HT-29 (cell line): ENCODE results near the gene ARFGAP3. TPM values are rescaled to one million over a fixed set of nuclear protein-coding genes. Genes with fewer than 3 reads are reported as not detected.

Source experiments
- DNase-seq: peaks from one replicate; pipeline ENCODE4 v3.0.0-alpha.2; 2015; ENCODE audit warnings: low spot score
- total RNA-seq: library from RNA; depleted of rRNA; stranded (reverse); fragments of >200 nt; shearing (Covaris generic); gene quantifications from 2 replicates; pipeline ENCODE4 v1.2.3, GENCODE V29; 2014

Gene ARFGAP3
- total RNA-seq, 1 experiment from 2014 or later, result 6.8 TPM

DNA sequence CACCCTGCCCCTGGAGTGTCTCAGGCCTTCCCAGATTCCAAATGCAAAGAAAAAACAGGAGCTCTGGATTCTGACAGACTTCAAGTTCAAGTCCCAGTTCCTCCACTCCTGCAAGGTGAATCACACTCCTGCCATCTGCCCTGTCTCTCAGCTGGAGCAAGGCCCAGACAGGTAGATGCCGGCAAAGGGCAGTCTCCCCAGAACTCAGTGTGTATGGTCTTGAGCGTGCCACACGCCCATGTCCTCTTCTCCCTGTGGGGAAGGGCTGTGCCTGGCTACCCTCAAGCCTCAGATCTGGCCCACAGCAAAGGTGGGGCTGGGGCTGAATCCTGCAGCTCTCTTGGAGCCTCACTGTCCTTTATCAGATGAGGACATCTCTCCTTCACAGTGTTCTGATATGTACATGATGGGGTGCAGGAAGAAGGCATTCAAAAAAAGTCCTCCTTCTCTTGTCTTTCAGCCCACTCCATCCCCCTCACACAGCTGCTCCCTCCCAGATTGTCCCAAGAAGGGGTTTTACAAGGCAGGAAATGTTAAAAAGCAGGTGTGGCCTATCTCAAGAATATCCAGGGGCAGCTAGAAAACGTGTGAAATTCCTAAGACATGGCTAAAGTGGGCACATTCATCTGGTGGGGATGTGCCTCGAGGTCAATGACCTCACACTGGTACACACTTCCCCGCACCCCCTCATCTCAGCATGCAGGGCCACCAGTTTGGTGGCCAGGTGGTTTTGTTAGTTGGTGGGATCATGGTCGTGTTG, 27.7 kb upstream of the ARFGAP3 start:
- no peak for DNase-seq

DNA sequence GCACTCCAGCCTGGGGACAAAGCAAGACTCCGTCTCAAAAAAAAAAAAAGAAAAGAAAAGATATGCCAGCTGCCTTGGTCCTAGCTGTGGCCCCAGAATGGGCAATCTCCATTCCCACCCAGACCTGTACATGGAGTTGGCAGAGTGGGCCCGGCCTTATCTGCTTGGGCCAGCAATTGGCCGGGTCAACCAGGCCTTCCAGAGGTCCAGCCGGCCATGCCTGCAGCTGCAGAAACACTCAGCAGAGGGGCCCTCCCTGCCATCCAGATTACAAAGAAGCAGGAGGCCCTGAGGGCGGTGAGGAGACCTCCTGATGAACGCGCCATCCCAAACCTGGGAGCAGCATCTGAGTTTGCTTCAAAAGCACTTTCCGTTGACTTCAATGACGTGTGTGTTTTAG, 26.9 kb upstream of the ARFGAP3 start:
- DNase-seq, result no peak

DNA sequence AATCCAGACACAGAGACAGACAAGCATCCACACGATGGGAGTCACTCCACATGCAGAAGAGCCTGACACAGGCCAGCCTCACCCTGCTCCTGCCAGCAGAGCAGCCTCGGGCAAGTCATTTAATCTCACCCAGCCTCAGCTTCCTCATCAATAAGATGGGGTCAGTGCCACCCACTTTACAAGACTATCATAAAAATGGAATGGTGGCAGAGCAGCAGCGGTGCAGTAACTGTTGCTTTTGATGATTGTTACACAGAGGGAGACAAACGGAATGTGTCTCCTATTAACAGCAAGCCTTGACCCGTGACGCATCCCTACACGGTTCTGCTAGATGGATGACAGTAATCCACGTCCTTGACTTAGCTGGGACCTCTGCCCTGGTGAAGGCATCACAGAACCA, 26.0 kb upstream of the ARFGAP3 start:
- no peak for DNase-seq

DNA sequence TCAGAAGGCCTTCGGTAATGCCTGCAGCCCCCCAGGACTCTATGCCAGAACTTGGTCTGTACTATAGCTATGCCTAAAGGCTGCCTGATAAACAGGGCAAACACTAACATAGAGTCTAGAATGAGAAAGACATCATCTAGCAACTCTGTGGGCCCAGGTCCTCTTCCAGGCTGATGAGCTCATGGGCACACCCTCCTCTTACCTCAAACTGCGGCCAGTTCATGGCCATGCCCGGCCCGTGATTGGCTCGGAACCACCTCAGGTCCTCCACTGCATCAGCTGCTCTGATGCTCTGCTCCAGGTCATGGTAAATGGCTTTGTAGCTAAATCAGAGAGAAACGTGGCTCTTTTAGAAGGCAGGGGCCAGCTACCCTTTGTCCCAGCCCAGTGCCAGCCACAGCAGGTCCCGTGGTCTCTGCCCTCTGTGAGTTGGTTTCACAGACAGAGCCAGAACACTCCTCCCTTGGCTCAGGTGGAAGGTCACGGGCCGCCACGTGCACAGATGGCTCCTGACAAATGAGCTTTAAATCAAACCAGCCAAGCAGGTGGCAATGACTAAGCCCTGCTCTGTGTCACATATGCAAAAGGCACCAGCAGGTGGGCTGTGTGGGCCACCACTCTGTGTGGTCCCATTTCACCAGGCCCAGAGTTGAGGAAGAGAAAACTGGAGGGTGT, 25.0 kb upstream of the ARFGAP3 start:
- DNase-seq, result no peak

DNA sequence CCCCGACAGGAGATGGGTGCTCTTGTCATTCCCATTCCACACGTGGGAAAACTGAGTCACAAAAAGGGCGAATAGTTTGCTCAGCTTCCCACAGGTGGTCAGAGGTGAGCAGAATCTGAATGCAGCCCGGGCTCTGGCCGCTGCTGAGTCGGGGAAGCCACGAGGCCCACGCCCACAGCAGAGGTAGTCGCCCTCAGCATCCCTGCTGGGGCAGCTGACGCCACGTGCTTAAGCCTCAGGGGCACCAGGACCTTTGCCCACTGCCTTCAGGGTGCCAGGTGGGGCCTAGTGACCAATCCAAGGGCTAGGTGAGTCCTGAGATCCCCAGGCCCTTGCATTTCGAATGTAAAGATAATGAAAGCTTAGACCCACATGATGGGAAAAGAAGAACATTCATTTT, 24.2 kb upstream of the ARFGAP3 start:
- DNase-seq, result no peak

DNA sequence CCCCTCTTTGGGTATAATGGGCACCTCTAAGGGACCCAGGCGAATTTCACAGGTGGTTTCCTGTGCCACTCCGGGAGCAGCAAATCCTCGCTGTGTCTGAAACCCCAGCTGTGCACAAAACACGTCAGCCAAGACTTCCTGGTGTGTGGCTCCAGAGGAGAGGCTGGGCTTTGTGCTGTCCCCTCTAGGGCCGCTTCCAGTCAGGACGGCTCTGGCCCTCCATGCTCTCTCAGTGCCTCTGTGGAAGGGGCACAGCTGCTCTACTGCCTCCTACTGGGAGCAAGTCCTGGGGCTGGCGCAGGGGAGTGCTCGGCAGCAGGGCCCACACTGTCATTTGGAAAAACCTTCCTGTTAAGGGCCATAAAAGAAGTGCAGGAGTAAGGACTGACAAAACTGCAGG, 23.7 kb upstream of the ARFGAP3 start:
- DNase-seq, result no peak

DNA sequence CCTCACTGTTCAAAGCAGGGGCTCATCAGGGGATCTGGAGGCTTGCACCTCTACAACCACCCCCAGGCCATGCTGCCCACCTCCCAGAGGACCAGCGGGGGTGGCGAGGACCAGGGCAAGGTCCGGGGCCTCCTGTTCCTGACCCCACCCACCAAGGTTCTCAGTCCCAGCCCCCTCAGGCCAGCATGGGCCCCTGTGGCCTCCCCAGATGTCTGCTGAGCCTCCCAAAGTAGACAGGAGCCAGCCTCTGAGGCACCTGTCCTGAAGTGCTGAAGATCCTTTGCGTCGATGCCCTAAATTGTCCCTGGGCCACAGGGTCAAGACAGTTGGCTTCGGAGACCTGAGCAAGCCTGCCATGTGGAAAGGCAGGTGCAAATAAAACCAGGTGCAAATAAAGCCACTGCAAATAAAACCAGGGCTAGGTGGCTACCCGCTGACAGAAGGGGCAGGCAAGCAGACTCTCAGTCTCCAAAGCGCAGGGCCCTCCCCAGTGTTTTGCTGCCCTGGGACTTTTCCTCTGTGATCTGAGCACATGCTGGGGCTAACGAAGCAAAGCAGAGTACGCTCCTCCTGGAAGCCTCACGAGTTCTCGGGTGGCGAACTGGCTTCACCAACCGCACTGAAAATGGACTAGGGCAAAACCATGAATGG, 22.4 kb upstream of the ARFGAP3 start:
- no peak for DNase-seq

DNA sequence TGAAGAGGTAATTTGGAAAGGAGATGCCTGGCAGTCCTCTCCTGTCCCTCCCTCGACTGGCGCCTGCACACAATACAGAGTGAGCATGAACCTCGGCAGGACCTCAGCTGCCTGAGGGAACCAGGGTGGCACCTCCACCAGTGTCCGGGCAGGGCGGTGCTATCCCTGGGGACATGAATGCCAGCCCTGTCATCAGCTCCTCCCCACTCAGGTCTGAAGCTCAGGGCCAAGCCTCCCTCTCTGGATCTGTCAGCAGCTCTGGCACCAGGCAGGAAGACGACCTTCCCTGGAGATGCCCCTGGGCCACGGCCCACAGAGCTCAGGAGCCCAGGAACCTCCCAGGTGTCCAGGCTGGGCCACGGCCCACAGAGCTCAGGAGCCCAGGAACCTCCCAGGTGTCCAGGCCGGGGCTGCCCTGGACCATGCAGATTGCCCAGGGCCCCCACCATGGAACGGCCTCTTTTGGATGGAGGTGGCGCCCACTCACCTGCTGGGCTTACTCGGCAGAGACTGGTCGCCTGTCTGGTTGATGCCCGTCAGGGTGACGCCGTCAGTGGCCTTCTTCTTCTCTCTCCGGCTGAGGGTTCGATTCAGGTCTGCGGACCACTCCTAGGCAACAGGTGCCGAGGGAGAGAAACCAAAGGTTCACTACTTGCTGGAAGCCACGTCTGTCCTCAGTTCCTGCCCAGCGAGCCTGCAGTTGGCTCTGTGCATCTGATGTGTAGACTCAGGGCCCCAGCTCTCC, 21.7 kb upstream of the ARFGAP3 start:
- DNase-seq, result no peak

DNA sequence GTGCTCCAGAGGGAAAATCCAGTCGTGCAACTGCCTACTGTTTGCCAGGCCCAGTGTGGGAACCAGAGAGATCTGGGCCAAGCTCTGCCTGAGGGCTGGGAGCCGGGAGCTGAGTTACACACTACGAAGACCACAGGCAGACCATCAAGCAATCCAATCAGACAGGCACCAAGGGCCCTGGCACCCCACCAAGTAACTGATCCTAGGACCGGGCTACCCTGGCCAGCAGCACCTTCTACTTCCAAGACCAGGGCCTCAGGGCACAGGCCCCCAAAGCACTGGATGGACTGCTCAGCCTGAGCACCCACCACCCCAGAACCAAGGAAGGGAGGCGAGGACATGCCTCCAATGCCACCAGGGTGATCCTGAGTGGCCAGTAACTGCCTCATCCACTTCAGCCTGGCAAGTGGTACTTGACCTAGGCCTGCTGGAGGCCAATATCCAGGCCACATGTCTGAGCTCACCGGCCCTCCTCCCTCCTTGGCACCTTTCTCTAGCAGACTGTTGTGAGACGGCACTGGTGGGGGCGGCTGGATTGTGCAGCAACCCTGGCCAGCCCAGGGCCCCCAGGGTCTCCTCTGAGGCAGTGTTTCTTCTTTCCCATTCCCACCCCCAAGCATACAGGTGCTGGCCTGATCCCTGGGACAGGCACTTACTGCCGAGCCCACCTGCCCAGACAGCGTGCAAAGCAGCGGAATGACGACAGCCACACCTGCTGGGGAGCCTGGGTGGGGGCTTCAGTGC, 20.7 kb upstream of the ARFGAP3 start:
- DNase-seq, result no peak

DNA sequence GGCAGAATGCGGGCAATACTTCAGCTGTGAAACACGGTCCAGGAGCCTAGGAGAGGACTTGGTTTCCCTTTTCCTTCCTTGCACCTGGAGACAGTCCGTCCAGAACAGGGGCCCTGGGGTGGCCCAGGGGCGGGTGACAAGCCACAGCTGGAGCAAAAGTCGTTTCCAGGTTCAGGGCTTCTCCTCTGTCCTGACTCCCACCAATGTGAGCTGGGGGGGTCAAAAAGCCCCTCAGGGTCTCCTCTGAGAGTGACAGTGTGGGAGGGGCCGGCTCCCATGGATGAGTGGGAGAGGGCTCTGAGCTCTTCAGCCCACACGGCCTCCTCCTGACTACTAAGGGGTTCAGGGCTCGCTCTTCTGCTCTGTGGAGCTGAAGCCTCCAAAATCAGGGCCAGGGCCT, 20.1 kb upstream of the ARFGAP3 start:
- no peak for DNase-seq

DNA sequence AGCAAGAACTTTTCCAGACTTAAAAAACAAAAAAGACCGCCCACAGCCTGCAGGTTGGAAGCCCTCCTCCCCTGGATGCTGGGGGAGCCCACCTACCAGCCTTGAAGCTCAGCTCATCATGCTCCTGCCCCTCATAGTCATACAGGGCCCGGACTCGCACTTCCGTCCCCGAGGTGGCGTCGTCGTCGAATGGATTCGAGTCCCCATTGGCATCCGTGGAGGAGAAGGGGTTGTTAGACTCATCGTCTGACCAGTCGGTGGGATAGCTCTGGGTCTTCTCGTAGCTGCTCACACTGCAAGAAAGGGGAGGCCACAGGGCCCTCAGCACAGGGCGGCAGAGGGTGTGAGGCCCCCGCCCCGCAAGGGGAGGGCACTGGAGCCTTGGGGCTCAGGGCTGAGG, 19.0 kb upstream of the ARFGAP3 start:
- no peak for DNase-seq

DNA sequence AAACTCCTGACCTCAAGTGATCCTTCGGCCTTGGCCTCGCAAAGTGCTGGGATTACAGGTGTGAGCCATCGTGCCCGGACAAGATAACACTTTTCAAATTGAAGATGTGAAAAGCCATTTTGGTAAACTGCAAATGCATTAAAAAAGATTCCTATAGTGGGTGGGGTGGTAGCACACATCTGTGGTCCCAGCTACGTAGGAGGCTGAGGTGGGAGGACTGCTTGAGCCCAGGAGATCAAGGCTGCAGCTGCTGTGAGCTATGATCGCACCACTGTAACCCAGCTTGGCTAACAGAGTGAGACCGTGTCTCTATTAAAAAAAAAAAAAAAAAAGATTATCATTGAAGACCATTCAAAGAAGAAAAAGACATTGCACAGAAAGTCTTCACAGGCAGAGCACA, 16.9 kb upstream of the ARFGAP3 start:
- DNase-seq, result no peak

DNA sequence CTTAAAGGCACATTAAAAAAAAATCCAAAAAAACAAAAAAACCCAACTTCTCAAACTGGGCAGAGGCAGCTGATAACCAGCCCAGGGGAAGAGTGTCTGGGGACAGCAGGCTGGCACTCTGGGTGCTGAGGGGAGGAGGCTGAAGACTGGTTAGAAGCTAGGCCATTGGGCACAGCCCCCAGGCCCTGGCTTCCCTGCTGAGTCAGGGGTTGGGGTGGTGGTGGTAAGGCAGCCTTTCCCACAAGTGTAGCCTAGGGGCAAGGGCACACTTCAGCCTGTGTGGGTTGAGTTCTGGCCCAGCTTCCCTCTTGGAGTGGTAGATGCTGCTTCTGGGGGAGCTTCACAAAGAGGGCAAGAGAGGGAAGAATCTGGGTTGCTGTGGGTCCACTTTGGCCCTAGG, 16.3 kb upstream of the ARFGAP3 start:
- DNase-seq, result no peak

DNA sequence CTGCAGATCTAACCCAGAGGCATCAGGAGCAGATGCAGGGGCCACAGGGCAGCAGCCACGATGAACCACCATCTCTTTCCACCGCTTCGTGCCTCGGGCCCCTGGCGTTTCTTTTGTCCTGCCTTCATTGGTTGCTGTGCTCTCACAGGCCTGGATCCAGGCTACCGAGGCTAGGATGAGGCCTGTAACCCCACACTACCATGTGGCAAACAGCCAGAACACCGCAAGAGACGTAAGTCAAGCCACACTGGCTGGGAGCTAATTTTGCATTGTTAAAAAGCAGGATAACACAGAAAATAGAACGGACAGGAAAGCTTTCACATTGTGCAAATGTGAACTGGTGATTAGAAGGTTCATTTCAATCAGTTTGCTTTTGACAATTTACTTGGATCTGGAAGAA, 15.7 kb upstream of the ARFGAP3 start:
- no peak for DNase-seq

DNA sequence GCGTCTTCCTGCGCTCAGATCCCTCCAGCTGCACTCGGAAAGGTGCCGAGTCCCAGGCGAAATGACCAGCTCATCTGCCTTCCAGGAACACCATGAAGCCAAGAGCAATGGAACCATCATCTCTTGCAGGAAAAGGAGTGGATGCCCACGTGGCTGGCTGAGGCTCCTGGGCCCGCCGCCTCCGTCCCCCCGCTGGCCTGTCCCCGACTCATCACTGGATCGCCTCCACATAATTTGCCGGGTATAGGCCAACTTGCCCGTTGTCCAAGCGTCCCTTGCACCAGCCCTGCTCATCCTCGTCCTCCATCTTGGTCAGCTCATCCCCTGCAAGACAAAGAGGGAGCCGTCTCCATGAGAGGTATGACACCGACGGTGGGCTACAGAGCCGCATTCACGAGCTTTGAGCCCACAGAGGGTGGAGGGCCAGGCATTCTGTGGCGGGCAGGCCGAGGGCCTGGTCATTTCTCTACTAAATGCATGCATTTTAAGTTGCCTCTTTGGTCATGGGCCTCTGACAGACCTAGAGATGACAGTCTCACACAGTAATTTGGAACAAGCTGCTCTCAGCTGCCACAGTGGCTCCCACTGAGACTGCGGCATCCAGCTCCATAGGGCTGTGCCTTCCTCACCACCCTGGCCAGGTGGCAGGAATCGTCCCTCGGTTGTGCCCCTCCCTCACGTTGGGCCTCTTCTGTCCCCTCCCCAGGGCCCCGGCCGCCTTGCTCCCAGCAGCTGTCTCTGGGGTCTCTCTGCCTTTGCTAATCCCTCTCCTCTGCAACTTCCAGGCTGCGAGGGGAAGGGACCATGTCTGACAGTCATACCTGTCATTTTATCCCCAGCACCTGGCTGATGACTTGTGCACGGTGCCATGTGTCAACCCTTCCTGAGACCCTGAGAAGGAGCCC, 14.3 kb upstream of the ARFGAP3 start:
- DNase-seq, result no peak

DNA sequence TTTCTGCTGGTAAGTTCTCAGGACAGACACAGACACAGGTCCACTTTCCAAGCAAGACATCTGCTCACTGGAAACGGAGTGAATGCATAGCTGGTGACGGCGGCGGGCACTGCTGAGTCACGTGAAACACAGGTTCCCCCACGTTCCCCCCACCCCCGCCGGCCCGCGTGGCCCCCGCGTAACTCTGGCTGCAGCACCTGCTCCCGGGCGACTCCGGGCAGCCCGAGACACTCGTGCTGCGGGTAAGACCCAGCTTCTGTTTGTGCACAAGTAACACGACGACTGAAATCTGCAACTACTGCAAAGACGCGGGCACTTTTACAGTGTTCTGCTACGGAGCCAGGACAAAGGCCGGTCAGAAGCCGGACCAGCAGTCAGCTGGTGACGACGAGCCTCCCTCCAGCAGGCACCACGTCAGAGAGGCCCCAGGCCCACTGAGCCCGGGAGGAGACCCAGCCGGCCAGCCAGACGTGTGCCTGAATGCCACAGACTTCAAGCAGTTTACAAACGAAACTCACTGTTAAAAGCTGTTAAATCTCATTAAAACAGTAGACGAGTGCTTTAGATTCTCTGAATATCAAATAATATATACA, 12.9 kb upstream of the ARFGAP3 start:
- DNase-seq, result no peak

DNA sequence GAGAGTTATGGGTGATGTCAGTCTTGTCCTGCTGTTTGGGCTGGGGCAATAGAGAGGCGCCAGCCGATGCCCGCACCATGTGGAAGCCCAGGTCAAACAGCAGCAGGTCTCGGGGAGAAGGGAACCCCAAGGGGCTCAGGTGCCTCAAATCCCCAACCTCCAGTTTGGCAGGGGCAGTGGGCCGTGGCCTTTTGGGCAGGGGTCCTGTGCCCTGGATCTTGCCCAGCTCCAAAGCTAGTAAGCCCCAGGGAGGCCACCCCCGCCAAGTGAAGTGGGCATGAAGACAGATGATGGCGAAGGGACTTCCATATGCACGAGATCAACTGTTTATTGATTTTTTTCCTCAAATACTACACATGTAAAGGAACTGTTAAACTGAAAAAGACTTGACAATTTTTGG, 12.4 kb upstream of the ARFGAP3 start:
- DNase-seq, result no peak

DNA sequence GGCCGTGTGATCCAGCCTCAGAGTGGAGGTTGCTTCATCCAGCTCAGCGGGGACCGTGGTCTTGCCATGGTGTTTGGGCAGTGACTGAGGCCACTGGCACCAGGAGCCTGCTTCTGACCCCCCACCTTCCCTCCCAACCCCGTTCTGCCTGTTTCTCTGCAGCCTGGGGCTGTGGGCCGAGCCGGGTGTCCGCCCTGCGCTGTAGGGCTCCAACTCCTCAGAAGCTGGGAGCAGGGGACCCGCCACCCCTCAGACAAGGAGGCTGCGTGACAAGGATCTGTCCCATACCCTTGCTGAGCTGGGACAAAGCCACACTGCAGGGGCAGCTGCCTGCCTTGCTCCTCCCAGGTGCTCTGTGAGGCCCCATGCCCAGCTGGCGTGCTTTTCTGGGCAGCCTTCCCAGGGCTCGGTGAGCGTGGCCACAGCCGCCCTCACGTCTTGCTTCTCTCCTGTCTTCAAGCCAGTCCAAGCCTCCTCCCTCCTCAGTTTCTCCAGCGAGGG, 11.7 kb upstream of the ARFGAP3 start:
- no peak for DNase-seq

DNA sequence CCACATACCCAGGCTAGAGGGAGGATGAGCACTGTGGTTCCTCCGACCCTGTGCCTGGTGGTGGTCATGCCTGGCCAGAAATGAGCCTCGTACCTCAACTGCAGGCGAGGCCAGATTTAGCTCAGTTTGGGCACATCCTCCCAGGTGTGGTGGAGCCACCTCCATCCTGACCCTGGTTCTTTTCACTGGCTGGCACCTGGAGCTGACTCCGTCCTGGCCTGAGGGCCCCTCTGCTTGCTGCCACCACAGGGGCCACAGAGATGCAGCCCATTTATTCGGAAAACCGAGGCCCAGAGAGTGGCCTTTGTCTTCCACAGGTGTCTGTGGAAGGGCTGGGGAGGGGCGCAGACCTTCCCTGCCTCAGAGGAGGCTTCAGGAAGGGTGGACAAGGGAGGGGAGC, 9.0 kb upstream of the ARFGAP3 start:
- DNase-seq, result no peak

DNA sequence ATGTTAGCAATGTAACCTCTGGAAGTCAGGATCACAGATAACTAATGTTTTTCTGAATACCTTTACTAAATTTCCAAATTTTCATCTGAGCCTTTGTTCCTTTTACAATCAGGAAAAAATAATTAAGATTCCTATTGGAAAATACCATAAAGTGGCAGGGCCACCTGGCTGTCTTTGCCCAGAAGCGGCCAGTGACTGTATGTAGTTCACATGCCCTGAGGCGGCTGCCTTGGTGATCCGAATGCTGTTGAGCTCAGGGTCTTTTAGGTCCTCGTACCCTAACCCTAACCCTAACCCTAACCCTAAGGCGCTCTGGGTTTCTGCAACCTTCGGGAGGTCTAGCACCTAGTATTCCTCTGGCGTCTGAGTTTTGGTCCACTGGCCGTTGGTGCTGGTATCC, 8.5 kb upstream of the ARFGAP3 start:
- DNase-seq, result no peak
